HCT116 (cell line): ENCODE measurements around the gene TNFAIP8L3. TPM values are rescaled to one million over a fixed set of nuclear protein-coding genes. Genes with fewer than 3 reads are reported as not detected.

ENCODE experiments used
- ATAC-seq: fragments of 200-7000 bp; cut with Tn5 transposase; 2 replicates; pipeline ENCODE4 v1.9.1; 2020; ENCODE audit warnings: mild to moderate bottlenecking, moderate library complexity
- BruUV-seq: library from RNA; stranded (reverse); fragments of 400-500 nt; replicated peaks from 2 replicates; lab custom pipeline; 2021; lab: Mats Ljungman, UMichigan
- CTCF ChIA-PET: fragments of 300-600 bp; sonication (Branson Sonifier 250); formaldehyde crosslinking; loops from one replicate; lab custom pipeline; 2021; ENCODE audit warnings: antibody characterized with exemption; lab: Charles Lee
- POLR2A ChIA-PET: fragments of 300-600, 350-600 bp; sonication (Branson Sonifier 250); formaldehyde crosslinking; loops from one replicate; lab custom pipeline; 2021; ENCODE audit warnings: antibody characterized with exemption; lab: Charles Lee
- RAD21 ChIA-PET, 2 experiments: fragments of 300-600 bp; sonication (Branson Sonifier 250); formaldehyde crosslinking; loops; one replicate each; lab custom pipeline; 2023; ENCODE audit warnings: low total read pairs in 2 of 2; ENCODE audit not compliant: uncharacterized antibody in 2 of 2, unreplicated experiment in 2 of 2, low non-redundant PET in 1 of 2; lab: Charles Lee
- DNase-seq: peaks from one replicate; pipeline ENCODE4 v3.0.0-alpha.2; 2010; ENCODE audit warnings: low read depth, low spot score
- H2AFZ ChIP-seq: fragments of 200-600 bp; shearing (Covaris generic), sonication (generic); 2 replicates; pipeline ENCODE4 v1.6.1; 2017; ENCODE audit warnings: low read depth, mixed run types, mixed read lengths, antibody characterized with exemption, low read length; ENCODE audit not compliant: poor library complexity, severe bottlenecking
- H3K27ac ChIP-seq: 2 replicates; pipeline ENCODE4 v1.5.1; 2012; ENCODE audit warnings: low read depth, low read length
- H3K27me3 ChIP-seq: fragments of 200-600 bp; sonication (generic); 2 replicates; pipeline ENCODE4 v1.6.1; 2016; ENCODE audit warnings: mixed run types, low read length, mixed read lengths; ENCODE audit not compliant: insufficient read depth
- H3K36me3 ChIP-seq, 2 experiments: fragments of 200-500 bp in 1 of 2; fragments of 200-600 bp in 1 of 2; sonication (Bioruptor generic) in 1 of 2; sonication (generic) in 1 of 2; 2 replicates each; pipeline versions ENCODE4 v1.5.1 to v1.6.1; 2014 to 2016; ENCODE audit warnings: low read length in 2 of 2, inconsistent platforms in 1 of 2, mixed read lengths in 1 of 2, mixed run types in 1 of 2; ENCODE audit not compliant: insufficient read depth in 2 of 2, control insufficient read depth in 1 of 2
- H3K4me1 ChIP-seq, 2 experiments: fragments of 200-600 bp in 1 of 2; sonication (generic) in 1 of 2; 2 replicates each; pipeline versions ENCODE4 v1.5.1 to v1.6.1; 2012 to 2017; ENCODE audit warnings: low read length in 2 of 2, inconsistent platforms in 1 of 2, mild to moderate bottlenecking in 1 of 2, mixed read lengths in 1 of 2, mixed run types in 1 of 2, moderate library complexity in 1 of 2; ENCODE audit not compliant: insufficient read depth in 2 of 2, control insufficient read depth in 1 of 2
- H3K4me2 ChIP-seq: fragments of 200-600 bp; sonication (generic); 2 replicates; pipeline ENCODE4 v1.6.1; 2017; ENCODE audit warnings: mixed run types, low read length, mixed read lengths
- H3K4me3 ChIP-seq, 2 experiments: fragments of 200-600 bp in 1 of 2; sonication (generic) in 1 of 2; replicated peaks in 1 of 2; 2 replicates each; pipeline ENCODE4 v1.5.1; 2011 to 2016; ENCODE audit warnings: low read length in 2 of 2, control low read depth in 1 of 2, low read depth in 1 of 2, mild to moderate bottlenecking in 1 of 2, mixed read lengths in 1 of 2, mixed run types in 1 of 2
- H3K79me2 ChIP-seq: fragments of 200-600 bp; sonication (generic); 2 replicates; pipeline ENCODE4 v1.6.1; 2017; ENCODE audit warnings: mild to moderate bottlenecking, mixed run types, low read length, moderate library complexity, mixed read lengths; ENCODE audit not compliant: insufficient read depth
- H3K9ac ChIP-seq: fragments of 200-600 bp; sonication (generic); 2 replicates; pipeline ENCODE4 v1.6.1; 2016; ENCODE audit warnings: low read length, mixed read lengths
- H3K9me2 ChIP-seq: fragments of 200-600 bp; sonication (generic), shearing (Covaris generic); 2 replicates; pipeline ENCODE4 v1.6.1; 2017; ENCODE audit warnings: mixed run types, mild to moderate bottlenecking, moderate library complexity; ENCODE audit not compliant: insufficient read depth
- H3K9me3 ChIP-seq, 2 experiments: fragments of 200-500 bp in 1 of 2; fragments of 200-600 bp in 1 of 2; sonication (Bioruptor generic) in 1 of 2; sonication (generic) in 1 of 2; 2 replicates each; pipeline ENCODE4 v1.6.1; 2014 to 2017; ENCODE audit warnings: low read length in 2 of 2, mixed read lengths in 2 of 2, inconsistent platforms in 1 of 2, low read depth in 1 of 2, mild to moderate bottlenecking in 1 of 2, mixed run types in 1 of 2, moderate library complexity in 1 of 2; ENCODE audit not compliant: control insufficient read depth in 1 of 2, insufficient read depth in 1 of 2
- H4K20me1 ChIP-seq: fragments of 200-600 bp; sonication (generic), shearing (Covaris generic); 2 replicates; pipeline ENCODE4 v1.6.1; 2017; ENCODE audit warnings: mixed run types, mild to moderate bottlenecking, moderate library complexity; ENCODE audit not compliant: insufficient read depth
- CBX3 ChIP-seq: IDR thresholded peaks from 2 replicates; pipeline ENCODE4 v1.6.1; 2012; ENCODE audit warnings: low read depth
- CEBPB ChIP-seq: IDR thresholded peaks from 2 replicates; pipeline ENCODE4 v1.6.1; 2012; ENCODE audit warnings: low read depth
- EGR1 ChIP-seq: IDR thresholded peaks from 2 replicates; pipeline ENCODE4 v1.6.1; 2012; ENCODE audit warnings: low read depth
- ELF1 ChIP-seq: IDR thresholded peaks from 2 replicates; pipeline ENCODE4 v1.6.1; 2012; ENCODE audit warnings: low read depth, borderline replicate concordance
- EZH2 ChIP-seq: fragments of 200-600 bp; sonication (generic); IDR thresholded peaks from 2 replicates; pipeline ENCODE4 v1.6.1; 2017; ENCODE audit warnings: antibody characterized with exemption, mixed run types
- EZH2phosphoT487 ChIP-seq: fragments of 200-600 bp; IDR thresholded peaks from 2 replicates; pipeline ENCODE4 v1.6.1; 2018; ENCODE audit warnings: antibody characterized with exemption, borderline replicate concordance
- FOSL1 ChIP-seq: IDR thresholded peaks from 2 replicates; pipeline ENCODE4 v1.6.1; 2012; ENCODE audit warnings: low read depth
- POLR2AphosphoS5 ChIP-seq: IDR thresholded peaks from 2 replicates; pipeline ENCODE4 v1.6.1; 2011; ENCODE audit warnings: mild to moderate bottlenecking, low read depth, low read length, moderate library complexity
- RAD21 ChIP-seq: IDR thresholded peaks from 2 replicates; pipeline ENCODE4 v1.6.1; 2012; ENCODE audit warnings: low read depth, mild to moderate bottlenecking
- SIN3A ChIP-seq: IDR thresholded peaks from 2 replicates; pipeline ENCODE4 v1.6.1; 2012; ENCODE audit warnings: low read depth
- SP1 ChIP-seq: IDR thresholded peaks from 2 replicates; pipeline ENCODE4 v1.6.1; 2012; ENCODE audit warnings: low read depth
- SRF ChIP-seq: IDR thresholded peaks from 2 replicates; pipeline ENCODE4 v1.6.1; 2012; ENCODE audit warnings: low read depth
- TCF7L2 ChIP-seq: IDR thresholded peaks from 2 replicates; pipeline ENCODE4 v1.7.0; 2011; ENCODE audit warnings: borderline replicate concordance, inconsistent platforms; ENCODE audit not compliant: insufficient read depth, insufficient read length; ENCODE audit errors: extremely low read depth
- YY1 ChIP-seq: IDR thresholded peaks from 2 replicates; pipeline ENCODE4 v1.6.1; 2011; ENCODE audit warnings: low read length, low read depth, moderate library complexity, mild to moderate bottlenecking; ENCODE audit not compliant: insufficient replicate concordance; ENCODE audit errors: extremely low read depth
- ZFX ChIP-seq: fragments of 450-650 bp; IDR thresholded peaks from 2 replicates; pipeline ENCODE4 v1.6.1; 2017
- ZNF274 ChIP-seq: fragments of 200-500 bp; sonication (Bioruptor generic); IDR thresholded peaks from 2 replicates; pipeline ENCODE4 v1.6.1; 2014; ENCODE audit warnings: mild to moderate bottlenecking, low read depth, low read length, inconsistent platforms
- intact Hi-C: fragments of 100-400 bp; cut with micrococcal nuclease; formaldehyde crosslinking; loops from 2 replicates; pipeline ENCODE4 v1.10.0; 2022
- total RNA-seq: library from RNA; stranded (reverse); gene quantifications from one replicate; pipeline ENCODE4 v1.2.1, GENCODE V29; 2021; ENCODE audit not compliant: unreplicated experiment
- TF ChIP-seq, protein P1 (sequence below), 3 experiments: fragments of 200-600 bp in 1 of 3; sonication (generic) in 1 of 3; IDR thresholded peaks in 2 of 3; conservative IDR thresholded peaks in 1 of 3; 2 replicates each; pipeline ENCODE4 v1.5.1; 2012 to 2017; ENCODE audit warnings: low read depth in 2 of 3, low read length in 2 of 3, antibody characterized with exemption in 1 of 3, borderline replicate concordance in 1 of 3, control low read depth in 1 of 3, mild to moderate bottlenecking in 1 of 3, mixed read lengths in 1 of 3, mixed run types in 1 of 3, moderate library complexity in 1 of 3; ENCODE audit not compliant: insufficient read depth in 1 of 3
- TF ChIP-seq, protein P2 (sequence below): IDR thresholded peaks from 2 replicates; pipeline ENCODE4 v1.6.1; 2012; ENCODE audit warnings: low read depth
- TF ChIP-seq, protein P3 (sequence below): IDR thresholded peaks from 2 replicates; pipeline ENCODE4 v1.6.1; 2012
- TF ChIP-seq, protein P4 (sequence below): IDR thresholded peaks from 2 replicates; pipeline ENCODE4 v1.6.1; 2011; ENCODE audit warnings: mild to moderate bottlenecking, low read length, moderate library complexity; ENCODE audit not compliant: insufficient replicate concordance; ENCODE audit errors: extremely low read depth

TNFAIP8L3 gene
- total RNA-seq, 1 experiment from 2014 or later: 0.47 TPM

DNA sequence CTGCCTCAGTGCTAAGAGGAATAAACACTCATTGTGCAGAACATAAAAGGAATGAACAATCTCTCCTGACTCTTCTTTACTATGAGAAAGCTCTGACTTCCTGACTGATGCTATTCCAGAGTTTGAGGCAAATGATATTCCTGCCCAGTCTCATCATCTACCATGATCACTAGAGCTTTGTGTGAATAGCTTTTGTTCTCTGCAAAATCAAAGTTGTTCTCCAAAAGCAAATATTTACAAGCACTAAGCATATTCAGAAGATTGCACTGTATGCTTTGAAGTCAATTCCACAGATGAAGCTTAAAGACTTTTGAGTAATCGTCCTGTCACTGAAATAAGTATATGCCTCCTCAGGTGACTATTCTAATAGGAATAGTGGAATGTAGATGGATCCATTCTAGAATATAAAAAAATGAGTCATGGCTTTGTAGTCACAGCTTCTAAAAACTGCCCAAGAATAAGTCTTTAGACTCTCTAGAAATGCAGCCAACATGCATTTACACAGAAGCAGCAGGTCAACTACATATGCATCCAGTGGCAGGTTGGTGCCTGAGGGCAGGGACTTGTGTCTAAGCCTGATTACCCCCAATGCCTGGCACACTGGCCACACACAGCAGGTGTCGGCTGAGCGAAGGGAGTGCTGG is 34.6 kb downstream of the TNFAIP8L3 start:
- POLR2A ChIA-PET: no interaction called here
- TF ChIP-seq FOSL1: no peak
- TF ChIP-seq YY1: no peak
- TF ChIP-seq CEBPB: no peak
- no peak for TF ChIP-seq ELF1
- TF ChIP-seq EZH2: no peak
- TF ChIP-seq SIN3A: no peak
- TF ChIP-seq POLR2AphosphoS5: no peak
- no peak for TF ChIP-seq EGR1
- no peak for TF ChIP-seq SP1
- TF ChIP-seq RAD21: no peak
- TF ChIP-seq EZH2phosphoT487: no peak
- no peak for TF ChIP-seq CBX3
- TF ChIP-seq TCF7L2: no peak
- no peak for TF ChIP-seq SRF
- TF ChIP-seq, protein P1, sequence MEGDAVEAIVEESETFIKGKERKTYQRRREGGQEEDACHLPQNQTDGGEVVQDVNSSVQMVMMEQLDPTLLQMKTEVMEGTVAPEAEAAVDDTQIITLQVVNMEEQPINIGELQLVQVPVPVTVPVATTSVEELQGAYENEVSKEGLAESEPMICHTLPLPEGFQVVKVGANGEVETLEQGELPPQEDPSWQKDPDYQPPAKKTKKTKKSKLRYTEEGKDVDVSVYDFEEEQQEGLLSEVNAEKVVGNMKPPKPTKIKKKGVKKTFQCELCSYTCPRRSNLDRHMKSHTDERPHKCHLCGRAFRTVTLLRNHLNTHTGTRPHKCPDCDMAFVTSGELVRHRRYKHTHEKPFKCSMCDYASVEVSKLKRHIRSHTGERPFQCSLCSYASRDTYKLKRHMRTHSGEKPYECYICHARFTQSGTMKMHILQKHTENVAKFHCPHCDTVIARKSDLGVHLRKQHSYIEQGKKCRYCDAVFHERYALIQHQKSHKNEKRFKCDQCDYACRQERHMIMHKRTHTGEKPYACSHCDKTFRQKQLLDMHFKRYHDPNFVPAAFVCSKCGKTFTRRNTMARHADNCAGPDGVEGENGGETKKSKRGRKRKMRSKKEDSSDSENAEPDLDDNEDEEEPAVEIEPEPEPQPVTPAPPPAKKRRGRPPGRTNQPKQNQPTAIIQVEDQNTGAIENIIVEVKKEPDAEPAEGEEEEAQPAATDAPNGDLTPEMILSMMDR (IDR thresholded peaks at IDR 0.05 in 2 of 3, conservative IDR thresholded peaks at IDR 0.05 in 1 of 3; ENCODE audit: borderline replicate concordance in 1 of 3, insufficient read depth in 1 of 3, low read depth in 2 of 3, low read length in 2 of 3): no peak
- TF ChIP-seq, protein P2, sequence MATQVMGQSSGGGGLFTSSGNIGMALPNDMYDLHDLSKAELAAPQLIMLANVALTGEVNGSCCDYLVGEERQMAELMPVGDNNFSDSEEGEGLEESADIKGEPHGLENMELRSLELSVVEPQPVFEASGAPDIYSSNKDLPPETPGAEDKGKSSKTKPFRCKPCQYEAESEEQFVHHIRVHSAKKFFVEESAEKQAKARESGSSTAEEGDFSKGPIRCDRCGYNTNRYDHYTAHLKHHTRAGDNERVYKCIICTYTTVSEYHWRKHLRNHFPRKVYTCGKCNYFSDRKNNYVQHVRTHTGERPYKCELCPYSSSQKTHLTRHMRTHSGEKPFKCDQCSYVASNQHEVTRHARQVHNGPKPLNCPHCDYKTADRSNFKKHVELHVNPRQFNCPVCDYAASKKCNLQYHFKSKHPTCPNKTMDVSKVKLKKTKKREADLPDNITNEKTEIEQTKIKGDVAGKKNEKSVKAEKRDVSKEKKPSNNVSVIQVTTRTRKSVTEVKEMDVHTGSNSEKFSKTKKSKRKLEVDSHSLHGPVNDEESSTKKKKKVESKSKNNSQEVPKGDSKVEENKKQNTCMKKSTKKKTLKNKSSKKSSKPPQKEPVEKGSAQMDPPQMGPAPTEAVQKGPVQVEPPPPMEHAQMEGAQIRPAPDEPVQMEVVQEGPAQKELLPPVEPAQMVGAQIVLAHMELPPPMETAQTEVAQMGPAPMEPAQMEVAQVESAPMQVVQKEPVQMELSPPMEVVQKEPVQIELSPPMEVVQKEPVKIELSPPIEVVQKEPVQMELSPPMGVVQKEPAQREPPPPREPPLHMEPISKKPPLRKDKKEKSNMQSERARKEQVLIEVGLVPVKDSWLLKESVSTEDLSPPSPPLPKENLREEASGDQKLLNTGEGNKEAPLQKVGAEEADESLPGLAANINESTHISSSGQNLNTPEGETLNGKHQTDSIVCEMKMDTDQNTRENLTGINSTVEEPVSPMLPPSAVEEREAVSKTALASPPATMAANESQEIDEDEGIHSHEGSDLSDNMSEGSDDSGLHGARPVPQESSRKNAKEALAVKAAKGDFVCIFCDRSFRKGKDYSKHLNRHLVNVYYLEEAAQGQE: no peak
- TF ChIP-seq ZFX: no peak
- TF ChIP-seq, protein P3, sequence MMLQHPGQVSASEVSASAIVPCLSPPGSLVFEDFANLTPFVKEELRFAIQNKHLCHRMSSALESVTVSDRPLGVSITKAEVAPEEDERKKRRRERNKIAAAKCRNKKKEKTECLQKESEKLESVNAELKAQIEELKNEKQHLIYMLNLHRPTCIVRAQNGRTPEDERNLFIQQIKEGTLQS: no peak
- TF ChIP-seq, protein P4, sequence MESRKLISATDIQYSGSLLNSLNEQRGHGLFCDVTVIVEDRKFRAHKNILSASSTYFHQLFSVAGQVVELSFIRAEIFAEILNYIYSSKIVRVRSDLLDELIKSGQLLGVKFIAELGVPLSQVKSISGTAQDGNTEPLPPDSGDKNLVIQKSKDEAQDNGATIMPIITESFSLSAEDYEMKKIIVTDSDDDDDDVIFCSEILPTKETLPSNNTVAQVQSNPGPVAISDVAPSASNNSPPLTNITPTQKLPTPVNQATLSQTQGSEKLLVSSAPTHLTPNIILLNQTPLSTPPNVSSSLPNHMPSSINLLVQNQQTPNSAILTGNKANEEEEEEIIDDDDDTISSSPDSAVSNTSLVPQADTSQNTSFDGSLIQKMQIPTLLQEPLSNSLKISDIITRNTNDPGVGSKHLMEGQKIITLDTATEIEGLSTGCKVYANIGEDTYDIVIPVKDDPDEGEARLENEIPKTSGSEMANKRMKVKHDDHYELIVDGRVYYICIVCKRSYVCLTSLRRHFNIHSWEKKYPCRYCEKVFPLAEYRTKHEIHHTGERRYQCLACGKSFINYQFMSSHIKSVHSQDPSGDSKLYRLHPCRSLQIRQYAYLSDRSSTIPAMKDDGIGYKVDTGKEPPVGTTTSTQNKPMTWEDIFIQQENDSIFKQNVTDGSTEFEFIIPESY: no peak
- no peak for TF ChIP-seq ZNF274

More for the DNA sequence above, 34.6 kb downstream of the TNFAIP8L3 start:
- Histone ChIP-seq H3K36me3 (no peaks in the 10 kb centered on the region), H3K9me2 (no peaks in the 10 kb centered on the region), H4K20me1 (no peaks in the 10 kb centered on the region), H3K9me3 (no peaks in the 10 kb centered on the region), H3K4me1 (no peaks in the 10 kb centered on the region), H3K79me2 (no peaks in the 10 kb centered on the region), H3K4me3 (no peak overlapping the region), H3K27ac (no peak overlapping the region), H3K9ac (no peak overlapping the region), H3K27me3 (no peaks in the 10 kb centered on the region), H3K4me2 (no peak overlapping the region), H2AFZ (no peak overlapping the region)
- ChIA-PET CTCF (no interaction called here), RAD21 (no interaction called here)
- no peak for DNase-seq
- intact Hi-C loops: no loop called here
- peak; percentile 20; the same call in 1 of the 2 replicates for ATAC-seq
- no TSS peak for BruUV-seq
